Sciatic nerve (tissue), 2 donors: ENCODE results near the gene CACNA1C. TPM values are rescaled to one million over a fixed set of nuclear protein-coding genes. Genes with fewer than 3 reads are reported as not detected.
A peak's percentile ranks its signal among the peaks of the same experiment; 100 is the strongest.
"Not testable (repeated sequence)": the region's sequence is repeated elsewhere in the genome, so short reads cannot be mapped to it uniquely, and the experiment has no call there.

Source experiments
- ATAC-seq: fragments of 200-7000 bp; cut with Tn5 transposase; one replicate; pipeline ENCODE4 v1.9.1; 2020; ENCODE audit warnings: mild to moderate bottlenecking, moderate library complexity
- DNase-seq: peaks from one replicate; pipeline ENCODE4 v3.0.0-alpha.2; 2020; ENCODE audit warnings: low spot score
- intact Hi-C: fragments of 100-400 bp; cut with DNase I; formaldehyde crosslinking; loops from one replicate; pipeline ENCODE4 v1.14.2; 2022
- total RNA-seq: library from RNA; stranded (reverse); fragmentation: NEBNext Ultra II Directional; extraction: Animal tissue kit (Norgen Biotek cat#: 25700); gene quantifications from one replicate; pipeline ENCODE4 v1.2.1, GENCODE V29; 2021
- donor health status: DM: no; HTN: no; CAD: no.
- donor health status: DM: no; HTN: no; CAD: no.

CACNA1C gene
- total RNA-seq, 1 donor from 2014 or later: 9.0 TPM

- intact Hi-C loops: no loop called here
- no peak for ATAC-seq
Observed at GRCh38 chr12:2236506-2237294, 183.9 kb downstream of the CACNA1C start.

DNA sequence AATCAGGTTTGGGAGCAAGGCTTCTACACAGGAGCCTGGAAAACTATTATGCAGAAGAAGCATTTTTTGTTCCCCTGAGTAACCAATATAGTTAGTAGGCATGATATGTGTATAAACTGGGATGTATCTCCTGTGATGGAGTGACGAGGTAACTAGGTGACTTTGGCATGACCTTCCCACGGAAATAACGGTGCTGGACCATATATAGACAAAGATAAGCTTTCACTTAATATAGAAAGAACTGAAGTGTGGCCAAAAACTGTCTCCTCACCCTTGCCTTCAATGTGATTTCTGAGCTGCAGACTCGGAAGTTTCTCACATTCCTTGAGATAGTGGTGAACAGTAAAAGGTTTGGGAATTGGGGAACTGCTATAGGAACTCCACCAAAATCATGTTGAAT, 185.3 kb downstream of the CACNA1C start:
- DNase-seq (no peak), ATAC-seq (no peak)
- intact Hi-C loops: no loop called here

More at GRCh38 chr12:2236506-2237294, 183.9 kb downstream of the CACNA1C start:
- no peak for DNase-seq

DNA sequence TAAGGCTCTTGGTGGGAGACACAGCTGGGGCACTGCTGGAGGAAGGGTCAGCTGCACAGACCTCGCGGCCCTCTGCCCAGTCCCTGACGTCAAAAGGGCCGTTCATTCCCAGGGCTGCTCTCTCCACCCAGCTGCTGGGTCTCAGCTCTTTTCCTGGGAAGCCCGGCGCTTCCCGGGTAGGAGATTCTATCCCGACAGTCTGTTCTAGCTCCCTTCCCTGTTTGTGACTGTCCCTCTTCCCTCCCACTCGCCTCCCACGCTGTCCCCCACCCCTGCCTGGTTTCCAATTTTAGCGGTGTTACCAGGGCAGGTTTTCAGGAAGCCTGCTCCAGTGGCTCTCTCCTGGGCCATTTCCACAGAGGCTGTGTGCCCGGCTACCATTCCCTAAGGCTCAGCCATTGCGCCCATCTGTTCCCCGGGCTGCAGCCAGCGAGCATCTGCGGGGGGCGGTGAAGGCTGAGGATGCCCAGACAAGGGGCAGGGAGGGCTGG, 186.6 kb downstream of the CACNA1C start:
- ATAC-seq: peak; percentile 58
- DNase-seq: no peak
- intact Hi-C loops: no loop called here

- intact Hi-C loops: no loop called here
- ATAC-seq (no peak), DNase-seq (no peak)
Observed at GRCh38 chr12:2240390-2240789, 187.6 kb downstream of the CACNA1C start.

GRCh38 chr12:2240984-2241383, 188.2 kb downstream of the CACNA1C start:
- intact Hi-C loops: no loop called here
- ATAC-seq (no peak), DNase-seq (no peak)

DNA sequence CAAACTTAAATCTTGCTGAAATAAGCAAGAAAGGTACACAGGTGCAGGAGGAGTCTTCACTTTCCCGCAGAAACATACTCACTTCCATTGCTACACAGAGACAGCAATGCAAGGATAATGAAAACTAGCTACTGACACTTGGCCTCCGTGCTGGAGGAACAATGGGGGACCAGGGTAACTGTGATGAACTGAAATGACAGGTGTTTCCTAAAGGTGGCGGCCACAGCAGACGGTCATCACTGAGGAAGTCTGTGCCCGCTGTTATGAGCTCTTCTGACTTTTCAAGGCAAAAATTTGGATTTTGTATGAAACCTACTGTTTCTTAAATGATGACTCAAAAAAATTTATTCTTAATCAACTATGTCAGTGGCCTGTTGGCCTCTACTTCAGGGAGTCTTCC, 189.4 kb downstream of the CACNA1C start:
- intact Hi-C loops: no loop called here
- ATAC-seq: no peak
- DNase-seq: no peak

GRCh38 chr12:2242816-2243215, 190.0 kb downstream of the CACNA1C start:
- no peak for ATAC-seq
- no peak for DNase-seq
- intact Hi-C loops: no loop called here

DNA sequence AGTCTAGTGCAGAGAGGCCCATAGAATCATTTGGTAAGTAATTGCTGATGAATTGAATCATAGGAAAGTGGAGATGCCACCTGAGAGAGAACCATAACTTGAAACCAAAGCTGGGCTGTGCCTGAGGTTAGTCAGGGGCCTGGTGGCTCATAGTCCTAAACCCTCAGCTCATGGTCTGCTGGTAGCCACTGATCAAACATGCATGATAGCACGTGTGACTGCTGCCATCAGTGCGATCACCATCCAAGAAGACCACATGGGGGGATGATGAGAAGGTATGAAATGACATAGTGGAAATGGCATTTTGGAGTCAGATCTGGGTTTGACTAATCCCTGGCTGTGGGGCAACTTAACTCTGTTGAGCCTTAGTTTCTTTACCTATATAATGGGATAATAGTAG, 190.5 kb downstream of the CACNA1C start:
- no peak for DNase-seq
- intact Hi-C loops: no loop called here
- no peak for ATAC-seq

GRCh38 chr12:2244013-2244861, 191.4 kb downstream of the CACNA1C start:
- DNase-seq: no peak
- ATAC-seq: peak; percentile 66
- intact Hi-C loops: no loop called here

- ATAC-seq (no peak), DNase-seq (no peak)
- intact Hi-C loops: no loop called here
Observed at GRCh38 chr12:2246358-2246757, 193.6 kb downstream of the CACNA1C start.

DNA sequence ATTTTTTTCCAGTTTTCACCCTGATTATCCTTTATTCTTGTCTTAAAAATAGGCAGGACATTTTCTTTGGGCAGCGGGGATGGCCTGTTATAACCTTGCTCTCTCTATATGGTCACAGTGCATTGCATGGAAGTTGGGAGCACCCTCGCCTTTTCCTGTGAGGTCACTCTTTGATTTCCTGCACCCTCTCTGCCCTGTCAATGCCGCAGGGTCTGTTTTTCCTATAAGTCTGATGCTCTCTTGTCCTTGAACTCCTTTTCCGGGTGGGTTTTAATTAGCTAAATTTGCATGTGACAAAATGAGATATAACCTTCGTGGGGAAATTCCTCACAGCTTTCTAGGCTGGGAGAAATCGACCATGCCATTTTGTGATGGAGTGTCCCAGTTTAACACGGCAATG, 194.3 kb downstream of the CACNA1C start:
- ATAC-seq (no peak), DNase-seq (no peak)
- intact Hi-C loops: no loop called here

DNA sequence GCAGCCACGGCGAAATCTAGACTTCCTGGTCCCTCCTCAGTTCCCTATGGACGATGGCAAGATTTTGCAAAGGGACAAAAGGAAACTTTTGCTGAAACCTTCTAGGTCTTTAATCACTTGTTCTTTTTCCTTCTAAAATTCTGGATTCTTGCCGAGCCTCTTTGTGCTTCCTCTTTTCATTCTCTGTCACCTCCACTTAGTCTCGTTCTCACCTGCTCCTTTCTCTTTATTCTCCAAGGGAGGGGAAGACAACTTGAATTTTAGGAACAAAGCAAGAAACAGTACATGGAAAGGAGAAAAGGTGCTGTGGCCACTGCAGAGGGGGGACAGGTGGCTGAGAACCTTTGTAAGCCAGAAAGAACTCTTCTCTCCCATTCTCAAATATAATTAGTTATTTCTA, 194.8 kb downstream of the CACNA1C start:
- DNase-seq (no peak), ATAC-seq (no peak)
- intact Hi-C loops: no loop called here

DNA sequence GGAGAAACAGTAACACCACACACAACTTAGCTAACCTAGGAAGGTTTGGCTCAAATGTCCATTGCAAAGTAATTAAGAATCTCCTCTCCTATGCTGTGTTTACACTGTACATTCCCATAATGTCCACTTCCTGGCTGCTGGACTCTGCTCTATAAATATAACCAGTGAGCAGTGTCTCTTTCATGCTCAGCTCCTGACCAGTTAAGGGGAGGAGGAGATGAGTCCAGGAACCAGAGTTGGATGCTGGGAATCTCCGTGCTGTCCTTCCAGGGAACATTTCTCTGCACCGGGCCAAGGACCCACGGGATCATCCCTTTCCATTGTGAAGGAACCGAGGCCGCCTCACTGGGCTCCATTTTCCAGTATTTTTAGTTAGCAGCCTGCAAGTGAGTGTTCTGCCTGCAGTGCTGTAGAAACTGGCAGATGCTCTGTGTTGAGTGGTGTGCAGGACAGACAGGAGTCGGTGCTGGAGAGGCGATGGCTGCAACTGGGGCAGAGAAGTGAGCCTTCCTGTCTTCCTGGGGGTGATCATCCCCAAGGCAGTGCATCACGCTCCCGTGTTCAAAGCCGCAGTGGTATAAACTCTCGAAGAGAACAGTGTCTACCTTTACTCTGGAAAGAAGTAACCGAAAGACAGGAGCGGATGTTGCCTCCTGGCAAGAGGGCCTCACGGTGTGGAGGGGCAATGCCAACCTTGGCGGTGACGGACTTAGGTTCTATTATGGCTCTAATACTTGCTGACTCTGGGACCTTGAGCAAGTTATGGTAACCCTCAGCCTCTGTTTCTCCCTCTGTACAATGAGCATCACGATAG, 195.5 kb downstream of the CACNA1C start:
- intact Hi-C loops: no loop called here
- no peak for DNase-seq
- ATAC-seq: no peak

DNA sequence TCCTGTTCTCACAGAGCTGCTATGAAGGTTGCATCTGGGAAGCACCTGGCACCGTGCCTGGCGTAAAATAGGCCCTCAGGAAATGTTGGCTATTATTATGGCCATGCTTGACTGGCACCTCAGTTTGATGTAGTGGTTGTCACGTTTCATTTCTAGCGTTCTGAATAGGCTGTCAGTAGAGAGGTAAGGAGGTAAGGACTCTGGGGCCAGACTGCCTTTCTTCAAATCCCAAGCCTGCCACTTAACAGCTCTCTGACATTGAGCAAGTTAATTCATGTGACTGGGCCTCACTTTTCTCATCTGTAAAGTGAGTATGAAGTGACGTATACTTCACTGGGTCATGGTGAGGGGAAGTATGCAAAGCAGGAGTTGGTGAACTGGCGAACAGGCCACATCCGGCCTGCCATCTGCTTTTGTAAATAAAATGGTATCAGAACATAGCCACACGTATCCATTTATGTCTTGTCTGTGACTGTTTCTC, 196.2 kb downstream of the CACNA1C start:
- ATAC-seq: no peak
- intact Hi-C loops: no loop called here

DNA sequence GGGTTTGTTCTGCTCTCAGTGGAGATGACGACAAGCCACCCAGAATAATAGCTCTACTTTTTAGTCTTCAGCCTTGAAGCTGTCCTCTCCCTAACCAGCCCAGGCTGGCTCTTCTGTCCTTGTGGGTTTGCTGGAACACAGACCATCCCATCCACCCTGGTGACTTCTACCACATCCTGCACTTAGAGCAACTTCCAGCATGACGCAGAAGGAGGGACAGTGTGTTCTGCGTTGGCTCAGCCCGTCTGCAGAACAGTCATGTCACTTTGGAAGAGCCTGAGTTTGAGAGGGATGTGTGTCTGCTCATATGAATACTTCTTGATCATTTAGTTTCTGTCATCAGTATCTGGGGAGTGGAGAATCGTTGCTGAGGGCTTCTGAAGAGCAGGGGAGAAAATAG, 198.0 kb downstream of the CACNA1C start:
- ATAC-seq: no peak
- DNase-seq: no peak
- intact Hi-C loops: no loop called here

More for the DNA sequence above, 196.2 kb downstream of the CACNA1C start:
- DNase-seq: no peak

GRCh38 chr12:2251526-2252209, 198.9 kb downstream of the CACNA1C start:
- no peak for ATAC-seq
- DNase-seq: no peak

DNA sequence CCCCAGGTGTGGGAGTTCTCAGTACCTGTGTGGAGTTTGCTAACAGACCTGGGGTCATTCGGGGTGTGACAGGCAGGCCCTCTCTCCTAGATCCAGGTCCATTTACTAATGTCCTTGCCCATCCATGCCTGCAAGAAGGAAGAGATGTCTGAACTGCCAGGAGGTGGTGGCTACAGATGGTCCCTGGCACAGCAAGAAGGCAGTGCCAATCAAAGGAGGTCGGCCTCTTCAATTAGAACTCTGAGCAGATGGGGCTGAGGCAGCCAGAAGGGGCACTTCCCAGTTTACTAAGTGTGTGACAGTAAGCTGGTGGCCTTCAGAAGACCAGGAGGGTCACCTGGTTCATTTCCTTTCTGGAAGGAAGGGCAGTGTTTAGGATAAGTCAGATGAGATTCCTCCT, 202.5 kb downstream of the CACNA1C start:
- DNase-seq (no peak), ATAC-seq (no peak)
- intact Hi-C loops: no loop called here

More at GRCh38 chr12:2251526-2252209, 198.9 kb downstream of the CACNA1C start:
- intact Hi-C loops: no loop called here

GRCh38 chr12:2255731-2256130, 202.9 kb downstream of the CACNA1C start:
- ATAC-seq, DNase-seq, intact Hi-C loops: not testable (repeated sequence)

- intact Hi-C loops: no loop called here
- DNase-seq: no peak
- ATAC-seq: no peak
Observed at GRCh38 chr12:2256453-2256852, 203.7 kb downstream of the CACNA1C start.
